ENCODE data around the gene COPG2.

- TF ChIP-seq CTCF (IDR thresholded peaks at IDR 0.05; ENCODE audit: control extremely low read depth in 1 of 3, insufficient read depth in 1 of 3, low read depth in 1 of 3, low read length in 3 of 3) (no peak), HDAC2 (IDR thresholded peaks at IDR 0.05; ENCODE audit: borderline replicate concordance in 1 of 2, low read depth in 2 of 2, low read length in 2 of 2) (no peak), EGR1 (IDR thresholded peaks at IDR 0.05; ENCODE audit: borderline replicate concordance, low read depth, low read length) (no peak), ATF2 (IDR thresholded peaks at IDR 0.05; ENCODE audit: low read length) (no peak)
Observed at GRCh38 chr7:130566898-130567280, 101.7 kb downstream of the COPG2 start.

All from H1 (cell line).